Measurements from ENCODE around the gene TASOR2. TPM values are rescaled to one million over a fixed set of nuclear protein-coding genes. Genes with fewer than 3 reads are reported as not detected.

Gene TASOR2, protein sequence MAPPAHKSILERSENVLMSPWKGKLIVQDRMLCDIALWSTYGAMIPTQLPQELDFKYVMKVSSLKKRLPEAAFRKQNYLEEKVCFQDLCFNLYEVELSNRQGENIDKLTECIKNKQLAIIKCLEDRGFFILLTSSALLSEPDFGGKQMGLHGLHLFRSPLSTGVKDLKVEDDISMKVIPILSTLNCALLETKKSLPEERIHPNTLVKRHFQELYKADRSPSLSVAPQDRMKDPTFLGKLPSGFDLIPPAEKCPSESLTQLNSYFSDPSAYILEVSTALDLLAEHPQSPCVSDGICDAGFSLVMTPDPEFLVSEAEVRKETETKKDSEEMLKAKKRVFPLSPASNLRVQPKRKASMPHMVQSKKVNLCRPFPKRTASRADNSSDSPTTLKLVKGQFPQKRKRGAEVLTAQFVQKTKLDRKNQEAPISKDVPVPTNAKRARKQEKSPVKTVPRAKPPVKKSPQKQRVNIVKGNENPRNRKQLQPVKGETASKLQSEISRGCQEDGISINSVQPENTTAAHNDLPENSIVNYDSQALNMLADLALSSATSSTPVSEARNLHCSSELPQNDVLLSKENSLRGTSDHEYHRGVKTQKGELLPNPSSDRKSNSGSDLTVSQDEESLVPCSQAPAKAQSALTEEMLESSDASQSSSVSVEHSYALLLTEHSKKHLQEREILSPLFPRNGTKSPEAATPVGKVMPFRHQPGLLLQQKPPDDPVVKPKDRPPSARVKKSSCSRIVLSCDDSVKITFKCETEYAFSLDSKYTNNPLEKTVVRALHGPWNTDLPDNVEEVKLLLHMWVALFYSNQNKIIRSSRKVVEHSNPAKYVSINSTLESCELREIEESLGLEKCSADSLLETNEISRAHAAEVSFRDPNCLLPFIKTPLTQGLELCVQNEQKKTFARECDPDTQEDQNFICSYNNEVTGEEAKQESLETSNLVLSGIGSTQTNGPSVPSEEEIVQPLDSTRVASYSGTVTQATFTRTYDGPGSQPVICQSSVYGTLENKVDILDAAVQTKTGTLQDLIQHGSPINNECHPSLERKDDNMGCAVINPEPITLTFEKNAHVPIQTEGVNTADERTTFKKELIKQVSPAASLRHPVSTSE (N-terminal part only)
- 53.6 and 64.7 TPM in 2 replicates for total RNA-seq (2012; rRNA removed)
- 18.0 and 19.4 TPM in 2 replicates for polyA plus RNA-seq (2012; rRNA removed)
- polyA plus RNA-seq (2012; cell fraction: cytosol; rRNA removed) = 3.2 TPM in 2 replicates
- 11.3 and 61.2 TPM in 2 replicates for polyA plus RNA-seq (2012; cell fraction: nucleus; rRNA removed; ENCODE audit: low replicate concordance)
- Bru-seq, nascent RNA = percentile 87 among the genes with signal in this experiment
- BruChase-seq, experiment 1, labeled RNA remaining after a 6-hour chase = percentile 87 among the genes with signal in this experiment
- percentile 96 among the genes with signal in this experiment for BruChase-seq, experiment 2, labeled RNA remaining after a 2-hour chase
- long read RNA-seq, partial matches to known transcripts = 13 of 19 reads
- long read RNA-seq, other reads (novel, unspliced or antisense) = 6 of 19 reads

DNA sequence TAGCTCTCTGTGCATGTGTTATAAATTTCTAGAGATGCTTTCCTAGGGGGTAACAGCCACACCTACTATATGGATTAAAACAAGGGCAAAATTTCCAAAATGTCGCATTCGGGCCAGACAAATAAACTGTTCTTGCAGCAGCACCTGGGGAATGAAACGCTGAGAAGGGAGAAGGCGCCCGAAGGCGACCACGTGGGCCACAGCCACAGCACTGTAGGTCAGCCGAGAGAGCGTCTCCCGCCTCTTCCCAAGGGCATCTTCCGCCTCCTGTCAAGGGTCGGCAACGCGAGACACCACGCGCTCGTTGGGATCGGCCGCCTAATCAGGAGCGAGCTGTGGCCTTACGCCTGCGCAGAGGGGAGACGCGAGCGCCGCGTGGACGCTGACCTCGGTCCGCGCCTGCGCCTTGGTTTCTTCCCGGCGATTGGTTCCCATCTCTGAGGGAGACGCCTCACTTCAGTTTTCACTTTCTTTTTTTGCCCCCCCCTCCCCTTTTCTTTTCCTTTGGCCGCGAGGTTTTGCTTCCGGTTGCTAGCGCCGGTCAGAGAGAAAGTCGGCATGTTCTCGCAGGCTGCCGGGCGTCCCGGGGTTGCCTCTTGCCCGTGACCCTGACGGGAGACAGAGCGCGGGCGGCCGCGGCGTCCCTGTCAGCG is at the start of gene TASOR2:
Gene TASOR2, plus strand, starts transcription at position 521 of the 653 bp plus-strand sequence. CDS start 35,805 bp downstream, outside the sequence.
- H3K14ac ChIP-seq (replicated peaks; ENCODE audit: low read depth, low read length) = peak within 1 kb of the TSS; percentile 70
- DNase-seq (peak; percentile 95), ATAC-seq (ENCODE audit: low read depth) (peak; percentile 96)
- peaks cover 1% of the 10 kb centered on the region; the same call in 1 of the 2 replicates for H3K36me3 ChIP-seq (ENCODE audit: control insufficient read depth, insufficient read depth, low read length)
- WGBS, 2 experiments (ENCODE audit: extremely low coverage in 2 of 2, insufficient read length in 1 of 2) = 3% methylated on average over 19 of the region's 54 CpGs; no CpG with 5 or more reads in 1 of the 2 experiments
- peak within 1 kb of the TSS; percentile 80 to 99 for H4K8ac ChIP-seq (ENCODE audit: low read depth in 2 of 2, low read length in 2 of 2)
- no peaks in the 10 kb centered on the region for H3K9me1 ChIP-seq (ENCODE audit: insufficient read depth, low read length)
- in situ Hi-C loops (cut with MboI; ENCODE audit: low sequenced_read_pairs) = loop anchor here (10.0 kb wide), 1 partner anchor 200 kb away; the partner anchor contains the start of gene ANKRD16
- CTCF ChIA-PET = interaction anchor here (1.4 kb wide), 1 partner anchor 9 kb away, joined by 5 read pairs; no protein-coding TSS in a partner anchor
- no peak within 1 kb of the TSS for H3K18ac ChIP-seq (ENCODE audit: low read depth, low read length)
- H2AFZ ChIP-seq (replicated peaks; ENCODE audit: low read length, poor library complexity) = peak within 1 kb of the TSS; percentile 99
- dilution Hi-C loops (cut with HindIII; ENCODE audit: low sequenced_read_pairs, unreplicated experiment) = no loop called here
- peak within 1 kb of the TSS; percentile 49 for H3K56ac ChIP-seq (ENCODE audit: extremely low read depth, insufficient read depth, low read length)
- no TSS peak for BruUV-seq (replicated peaks)
- intact Hi-C loops (cut with micrococcal nuclease) = loop anchor here (2.0 kb wide), 1 partner anchor 56 kb away; no protein-coding TSS in a partner anchor
- H4K91ac ChIP-seq (ENCODE audit: insufficient read depth, low read depth, low read length) = peak within 1 kb of the TSS; percentile 70
- no peaks in the 10 kb centered on the region for H3K27me3 ChIP-seq (ENCODE audit: control insufficient read depth, insufficient read depth, low read length)
- H2BK120ac ChIP-seq (ENCODE audit: low read depth, low read length) = peak within 1 kb of the TSS; percentile 22
- POLR2A ChIA-PET (ENCODE audit: unreplicated experiment) = interaction anchor here (0.6 kb wide), 2 partner anchors 19 to 237 kb away, joined by 3 read pairs; no protein-coding TSS in a partner anchor
- no peaks in the 10 kb centered on the region for H3K4me1 ChIP-seq (ENCODE audit: control insufficient read depth, insufficient read depth, low read length)
- H3K4ac ChIP-seq (ENCODE audit: low read depth, low read length) = peak within 1 kb of the TSS; percentile 52
- peak within 1 kb of the TSS; percentile 33 for H2BK5ac ChIP-seq (ENCODE audit: low read depth, low read length, poor library complexity, severe bottlenecking)
- H3K4me3 ChIP-seq (ENCODE audit: insufficient read depth, low read depth, low read length) = peak within 1 kb of the TSS; percentile 72
- H3K79me1 ChIP-seq (ENCODE audit: low read depth in 1 of 2, low read length in 2 of 2) = peaks cover 0 to 19% of the 10 kb centered on the region in 2 experiments; a peak in 2 of 4 replicates
- H3K23ac ChIP-seq (ENCODE audit: low read depth, low read length) = peak within 1 kb of the TSS; percentile 77
- no peaks in the 10 kb centered on the region for H3K9me3 ChIP-seq (ENCODE audit: control insufficient read depth, insufficient read depth, low read length)
- H3K9ac ChIP-seq (ENCODE audit: low read depth, low read length) = peak within 1 kb of the TSS; percentile 75
- H2AK9ac ChIP-seq (replicated peaks; ENCODE audit: low read depth, low read length, poor library complexity) = peak within 1 kb of the TSS; percentile 97
- peak within 1 kb of the TSS; percentile 48 for H3K27ac ChIP-seq (ENCODE audit: insufficient read depth, low read length)
- no peak within 1 kb of the TSS for H2BK20ac ChIP-seq (ENCODE audit: low read depth, low read length)
- peak within 1 kb of the TSS; percentile 90 for H3K4me2 ChIP-seq (ENCODE audit: low read depth, low read length)
- H4K20me1 ChIP-seq (ENCODE audit: insufficient read depth, low read length) = peaks cover 22% of the 10 kb centered on the region; the same call in 1 of the 2 replicates
- H4K5ac ChIP-seq (ENCODE audit: low read depth, low read length) = peak within 1 kb of the TSS; percentile 72
- H2BK15ac ChIP-seq (ENCODE audit: low read depth, low read length) = no peak within 1 kb of the TSS
- H2AK5ac ChIP-seq (ENCODE audit: low read depth, low read length) = no peak within 1 kb of the TSS
- no peak for TF ChIP-seq FOS (IDR thresholded peaks at IDR 0.05; ENCODE audit: low read depth, low read length)
- no peak for TF ChIP-seq RAD21 (IDR thresholded peaks at IDR 0.05; ENCODE audit: low read length)
- peak; percentile 73; the same call in 1 of the 2 replicates for TF ChIP-seq MAZ (IDR thresholded peaks at IDR 0.05; ENCODE audit: borderline replicate concordance, low read depth, low read length)
- TF ChIP-seq RFX5 (IDR thresholded peaks at IDR 0.05; ENCODE audit: low read depth, low read length) = no peak
- no peak for TF ChIP-seq NFE2L2 (IDR thresholded peaks at IDR 0.05; ENCODE audit: low read depth, low read length)
- TF ChIP-seq CHD1 (IDR thresholded peaks at IDR 0.05; ENCODE audit: low read depth, low read length) = no peak
- no peak for TF ChIP-seq BHLHE40 (IDR thresholded peaks at IDR 0.05; ENCODE audit: low read depth, low read length)
- no peak for TF ChIP-seq RCOR1 (IDR thresholded peaks at IDR 0.05; ENCODE audit: insufficient replicate concordance, low read length)
- TF ChIP-seq CEBPB (IDR thresholded peaks at IDR 0.05; ENCODE audit: low read depth, low read length) = no peak
- TF ChIP-seq, protein P1, sequence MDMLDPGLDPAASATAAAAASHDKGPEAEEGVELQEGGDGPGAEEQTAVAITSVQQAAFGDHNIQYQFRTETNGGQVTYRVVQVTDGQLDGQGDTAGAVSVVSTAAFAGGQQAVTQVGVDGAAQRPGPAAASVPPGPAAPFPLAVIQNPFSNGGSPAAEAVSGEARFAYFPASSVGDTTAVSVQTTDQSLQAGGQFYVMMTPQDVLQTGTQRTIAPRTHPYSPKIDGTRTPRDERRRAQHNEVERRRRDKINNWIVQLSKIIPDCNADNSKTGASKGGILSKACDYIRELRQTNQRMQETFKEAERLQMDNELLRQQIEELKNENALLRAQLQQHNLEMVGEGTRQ (IDR thresholded peaks at IDR 0.05; ENCODE audit: low read depth, low read length) = peak; percentile 69
- peak; percentile 86 for TF ChIP-seq POLR2A (IDR thresholded peaks at IDR 0.05; ENCODE audit: low read depth, low read length)
- no peak for TF ChIP-seq SMC3 (IDR thresholded peaks at IDR 0.05; ENCODE audit: low read depth, low read length)
